Subcutaneous adipose tissue (tissue), 4 donors: ENCODE data around the gene HPS5. TPM values are rescaled to one million over a fixed set of nuclear protein-coding genes. Genes with fewer than 3 reads are reported as not detected.

Experiments
- CTCF ChIP-seq: fragments of 450-650 bp; IDR thresholded peaks from one replicate; pipeline ENCODE4 v1.5.1; 2016; ENCODE audit warnings: low read depth, mild to moderate bottlenecking, control low read depth, antibody characterized with exemption, moderate library complexity
- total RNA-seq, 4 donors: library from RNA; depleted of rRNA; stranded (reverse); fragments of >200 nt; gene quantifications; one replicate each; pipeline ENCODE4 v1.1.0, GENCODE V29; 2016

HPS5 gene
- total RNA-seq, 4 donors from 2014 or later: 17.1 to 35.1 (median 18.4) TPM

GRCh38 chr11:18310800-18311340 is 11.1 kb downstream of the HPS5 start:
- no peak for TF ChIP-seq CTCF

- no peak for TF ChIP-seq CTCF
These were observed 12.2 kb downstream of the HPS5 start for GRCh38 chr11:18309691-18310090.

GRCh38 chr11:18308242-18308641 is 13.7 kb downstream of the HPS5 start:
- TF ChIP-seq CTCF: no peak

DNA sequence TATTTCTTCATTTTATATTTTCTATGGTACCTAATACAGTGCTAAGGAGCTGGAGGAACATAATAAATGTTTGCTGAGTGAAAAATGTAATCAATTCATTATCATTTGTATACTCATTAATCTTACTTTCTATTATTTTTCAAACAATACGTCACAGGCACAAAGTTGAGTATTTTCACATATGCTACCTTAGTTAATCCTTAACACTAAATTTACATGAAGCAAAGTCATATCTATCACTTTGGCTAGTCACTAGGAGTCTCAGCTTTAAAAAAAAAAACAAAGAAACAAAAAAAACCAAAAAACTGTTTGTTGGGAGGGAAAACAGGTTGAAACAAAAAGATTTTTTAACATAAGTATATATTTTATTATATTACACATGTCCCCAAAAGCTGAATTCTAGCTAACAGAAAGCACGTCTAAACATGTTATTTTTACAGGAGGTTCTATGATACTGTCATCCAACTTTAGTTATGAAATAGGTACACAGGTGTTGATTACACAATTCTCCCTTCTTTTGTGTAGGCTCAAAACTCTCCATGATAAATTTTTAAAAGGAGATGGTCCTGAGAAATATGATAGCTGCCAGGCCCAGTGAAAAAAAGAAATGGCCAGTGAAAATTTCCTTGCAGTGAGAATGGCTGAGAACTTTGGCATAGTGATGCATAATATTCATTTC is 14.3 kb downstream of the HPS5 start:
- no peak for TF ChIP-seq CTCF

DNA sequence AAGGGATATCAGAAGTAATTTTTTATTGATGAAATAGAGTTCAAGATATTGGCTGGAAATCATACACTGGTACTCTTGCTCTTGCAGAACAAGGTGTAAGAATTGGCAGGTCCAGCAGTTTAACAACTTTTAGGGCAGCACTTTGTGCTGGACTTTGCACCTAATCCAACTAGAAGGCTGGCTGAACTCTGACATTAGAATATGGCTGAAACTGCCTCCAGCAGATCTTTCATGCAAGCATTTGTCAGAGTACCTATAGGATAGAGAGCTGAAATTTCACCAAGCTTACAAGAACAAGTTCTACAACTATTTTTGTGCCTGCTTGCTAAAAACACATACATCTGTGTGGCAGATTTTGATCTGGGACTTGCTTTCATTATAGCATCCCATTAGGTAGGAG is 17.2 kb downstream of the HPS5 start:
- TF ChIP-seq CTCF: no peak

DNA sequence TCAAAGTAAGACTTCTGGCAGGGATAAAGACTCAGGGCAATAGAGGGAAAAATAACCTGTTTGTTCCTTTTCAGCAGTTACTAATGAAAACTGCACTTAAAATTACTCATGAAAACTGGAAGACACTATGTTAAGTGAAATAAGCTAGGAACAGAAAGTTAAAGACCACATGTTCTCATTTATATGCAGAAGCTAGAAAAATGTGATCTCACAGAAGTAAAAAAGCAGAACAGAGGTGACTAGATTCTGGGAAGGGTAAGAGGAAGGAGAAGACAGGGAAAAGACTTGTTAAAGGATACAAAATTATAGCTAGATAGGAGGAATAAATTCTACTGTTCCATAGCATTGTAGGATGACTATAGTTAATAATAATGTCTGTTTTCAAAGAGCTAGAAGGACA is 22.2 kb downstream of the HPS5 start:
- TF ChIP-seq CTCF: no peak

GRCh38 chr11:18295316-18295715 is 26.6 kb downstream of the HPS5 start:
- TF ChIP-seq CTCF: no peak
